HG02642 (cell line): Measurements from ENCODE around the gene NNT.
"Not testable (repeated sequence)": the region's sequence is repeated elsewhere in the genome, so short reads cannot be mapped to it uniquely, and the experiment has no call there.

ENCODE experiments used
- ATAC-seq: cut with Tn5 transposase; IDR thresholded peaks from one replicate; pipeline ENCODE4 v1.9.1; 2021; ENCODE audit warnings: mild to moderate bottlenecking; ENCODE audit not compliant: unreplicated experiment, poor library complexity

NNT gene

GRCh38 chr5:43602461-43603343 lies at the start of gene NNT:
TSS of gene NNT (plus strand) at chr5:43603180. CDS start at chr5:43609196, 6,016 bp downstream.
- ATAC-seq: peak; percentile 84

- no peak for ATAC-seq
These were observed 49.6 kb upstream of the NNT start for GRCh38 chr5:43553381-43553780.

GRCh38 chr5:43554497-43554896 lies 48.5 kb upstream of the NNT start:
- ATAC-seq: no peak

- ATAC-seq: peak; percentile 28
These were observed 46.9 kb upstream of the NNT start for GRCh38 chr5:43555895-43556606.

- ATAC-seq: peak; percentile 94
These were observed 46.4 kb upstream of the NNT start for GRCh38 chr5:43556607-43556856.

GRCh38 chr5:43556857-43557542 lies 46.0 kb upstream of the NNT start, which contains the start of gene PAIP1:
TSS of gene PAIP1 (minus strand) at chr5:43557077. CDS start at chr5:43556846, 231 bp downstream.
- ATAC-seq: peak; percentile 83

GRCh38 chr5:43560128-43560527 lies 42.9 kb upstream of the NNT start:
- ATAC-seq: no peak

- ATAC-seq: no peak
These were observed 41.6 kb upstream of the NNT start for GRCh38 chr5:43561356-43561755.

GRCh38 chr5:43563321-43563720 lies 39.7 kb upstream of the NNT start:
- no peak for ATAC-seq

GRCh38 chr5:43564289-43564850 lies 38.6 kb upstream of the NNT start:
- no peak for ATAC-seq

- ATAC-seq: no peak
These were observed 37.9 kb upstream of the NNT start for GRCh38 chr5:43565043-43565442.

GRCh38 chr5:43567967-43568366 lies 35.0 kb upstream of the NNT start:
- ATAC-seq: no peak

- ATAC-seq: no peak
These were observed 33.7 kb upstream of the NNT start for GRCh38 chr5:43569236-43569746.

GRCh38 chr5:43570450-43571158 lies 32.4 kb upstream of the NNT start:
- ATAC-seq: no peak

- no peak for ATAC-seq
These were observed 31.7 kb upstream of the NNT start for GRCh38 chr5:43571237-43571636.

GRCh38 chr5:43572357-43572756 lies 30.6 kb upstream of the NNT start:
- no peak for ATAC-seq

- ATAC-seq: no peak
These were observed 29.9 kb upstream of the NNT start for GRCh38 chr5:43573058-43573457.

GRCh38 chr5:43580402-43581210 lies 22.4 kb upstream of the NNT start:
- ATAC-seq: not testable (repeated sequence)

GRCh38 chr5:43581398-43581797 lies 21.6 kb upstream of the NNT start:
- no peak for ATAC-seq
